ENCODE data around the gene LAMP5. TPM values are rescaled to one million over a fixed set of nuclear protein-coding genes. Genes with fewer than 3 reads are reported as not detected.

LAMP5 gene
- total RNA-seq, 1 experiment from 2014 or later: not detected

GRCh38 chr20:9570612-9571011 is 56.2 kb downstream of the LAMP5 start:
- no peaks in the 10 kb centered on the region for H3K27me3 Mint-ChIP-seq (ENCODE audit: unreplicated experiment)
- intact Hi-C loops (cut with micrococcal nuclease; ENCODE audit: unreplicated experiment): no loop called here
- DNase-seq: no peak
- no peak overlapping the region for H3K4me3 Mint-ChIP-seq (ENCODE audit: low read depth, unreplicated experiment)
- H3K9me3 Mint-ChIP-seq (ENCODE audit: low read depth, unreplicated experiment): peaks cover 3% of the 10 kb centered on the region
- H3K36me3 Mint-ChIP-seq (ENCODE audit: insufficient read depth, unreplicated experiment): no peaks in the 10 kb centered on the region
- no peak overlapping the region for H3K27ac Mint-ChIP-seq (ENCODE audit: unreplicated experiment)
- TF ChIP-seq, protein P1, sequence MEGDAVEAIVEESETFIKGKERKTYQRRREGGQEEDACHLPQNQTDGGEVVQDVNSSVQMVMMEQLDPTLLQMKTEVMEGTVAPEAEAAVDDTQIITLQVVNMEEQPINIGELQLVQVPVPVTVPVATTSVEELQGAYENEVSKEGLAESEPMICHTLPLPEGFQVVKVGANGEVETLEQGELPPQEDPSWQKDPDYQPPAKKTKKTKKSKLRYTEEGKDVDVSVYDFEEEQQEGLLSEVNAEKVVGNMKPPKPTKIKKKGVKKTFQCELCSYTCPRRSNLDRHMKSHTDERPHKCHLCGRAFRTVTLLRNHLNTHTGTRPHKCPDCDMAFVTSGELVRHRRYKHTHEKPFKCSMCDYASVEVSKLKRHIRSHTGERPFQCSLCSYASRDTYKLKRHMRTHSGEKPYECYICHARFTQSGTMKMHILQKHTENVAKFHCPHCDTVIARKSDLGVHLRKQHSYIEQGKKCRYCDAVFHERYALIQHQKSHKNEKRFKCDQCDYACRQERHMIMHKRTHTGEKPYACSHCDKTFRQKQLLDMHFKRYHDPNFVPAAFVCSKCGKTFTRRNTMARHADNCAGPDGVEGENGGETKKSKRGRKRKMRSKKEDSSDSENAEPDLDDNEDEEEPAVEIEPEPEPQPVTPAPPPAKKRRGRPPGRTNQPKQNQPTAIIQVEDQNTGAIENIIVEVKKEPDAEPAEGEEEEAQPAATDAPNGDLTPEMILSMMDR (IDR thresholded peaks at IDR 0.05; ENCODE audit: unreplicated experiment): no peak
- no peaks in the 10 kb centered on the region for H3K4me1 Mint-ChIP-seq (ENCODE audit: low read depth, unreplicated experiment)
- BruUV-seq (replicated peaks): no TSS peak
- CTCF ChIA-PET: interaction anchor here (0.5 kb wide), 2 partner anchors 139 to 1477 kb away, joined by 3 read pairs; no protein-coding TSS in a partner anchor

GRCh38 chr20:9571783-9572182 is 57.4 kb downstream of the LAMP5 start:
- Mint-ChIP-seq H3K4me3 (ENCODE audit: low read depth, unreplicated experiment) (no peak overlapping the region), H3K27me3 (ENCODE audit: unreplicated experiment) (no peaks in the 10 kb centered on the region), H3K9me3 (ENCODE audit: low read depth, unreplicated experiment) (peaks cover 3% of the 10 kb centered on the region), H3K4me1 (ENCODE audit: low read depth, unreplicated experiment) (peaks cover 11% of the 10 kb centered on the region), H3K36me3 (ENCODE audit: insufficient read depth, unreplicated experiment) (no peaks in the 10 kb centered on the region), H3K27ac (ENCODE audit: unreplicated experiment) (no peak overlapping the region)
- no TSS peak for BruUV-seq (replicated peaks)
- intact Hi-C loops (cut with micrococcal nuclease; ENCODE audit: unreplicated experiment): no loop called here
- no peak for DNase-seq
- TF ChIP-seq, protein P1 (IDR thresholded peaks at IDR 0.05; ENCODE audit: unreplicated experiment): no peak
- CTCF ChIA-PET: interaction anchor here (0.6 kb wide), 1 partner anchor 31 kb away, joined by 3 read pairs; no protein-coding TSS in a partner anchor

DNA sequence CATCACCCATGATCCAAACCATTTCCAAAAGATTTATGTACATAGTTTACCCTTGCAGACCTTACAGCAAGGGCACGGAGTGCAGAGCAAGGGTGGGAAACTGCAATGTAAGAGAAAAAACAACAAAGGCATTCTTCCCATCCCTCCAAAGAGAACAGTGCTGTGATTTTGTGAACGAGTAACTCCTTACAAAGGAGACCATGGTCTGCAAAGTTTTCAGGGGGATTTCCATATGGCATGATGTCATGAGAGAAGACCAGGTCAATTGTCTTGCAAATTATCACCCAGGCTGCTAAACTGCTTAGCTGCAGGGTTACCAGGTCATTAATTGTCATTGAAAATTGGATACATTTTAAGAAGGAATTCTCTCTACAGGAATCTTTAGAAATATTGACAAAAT is 58.3 kb downstream of the LAMP5 start:
- TF ChIP-seq, protein P1 (IDR thresholded peaks at IDR 0.05; ENCODE audit: unreplicated experiment): no peak
- H3K4me3 Mint-ChIP-seq (ENCODE audit: low read depth, unreplicated experiment): no peak overlapping the region
- no peak for DNase-seq
- H3K4me1 Mint-ChIP-seq (ENCODE audit: low read depth, unreplicated experiment): peaks cover 20% of the 10 kb centered on the region
- H3K9me3 Mint-ChIP-seq (ENCODE audit: low read depth, unreplicated experiment): peaks cover 3% of the 10 kb centered on the region
- H3K27ac Mint-ChIP-seq (ENCODE audit: unreplicated experiment): no peak overlapping the region
- BruUV-seq (replicated peaks): no TSS peak
- H3K36me3 Mint-ChIP-seq (ENCODE audit: insufficient read depth, unreplicated experiment): no peaks in the 10 kb centered on the region
- no peaks in the 10 kb centered on the region for H3K27me3 Mint-ChIP-seq (ENCODE audit: unreplicated experiment)
- CTCF ChIA-PET: no interaction called here
- intact Hi-C loops (cut with micrococcal nuclease; ENCODE audit: unreplicated experiment): no loop called here

DNA sequence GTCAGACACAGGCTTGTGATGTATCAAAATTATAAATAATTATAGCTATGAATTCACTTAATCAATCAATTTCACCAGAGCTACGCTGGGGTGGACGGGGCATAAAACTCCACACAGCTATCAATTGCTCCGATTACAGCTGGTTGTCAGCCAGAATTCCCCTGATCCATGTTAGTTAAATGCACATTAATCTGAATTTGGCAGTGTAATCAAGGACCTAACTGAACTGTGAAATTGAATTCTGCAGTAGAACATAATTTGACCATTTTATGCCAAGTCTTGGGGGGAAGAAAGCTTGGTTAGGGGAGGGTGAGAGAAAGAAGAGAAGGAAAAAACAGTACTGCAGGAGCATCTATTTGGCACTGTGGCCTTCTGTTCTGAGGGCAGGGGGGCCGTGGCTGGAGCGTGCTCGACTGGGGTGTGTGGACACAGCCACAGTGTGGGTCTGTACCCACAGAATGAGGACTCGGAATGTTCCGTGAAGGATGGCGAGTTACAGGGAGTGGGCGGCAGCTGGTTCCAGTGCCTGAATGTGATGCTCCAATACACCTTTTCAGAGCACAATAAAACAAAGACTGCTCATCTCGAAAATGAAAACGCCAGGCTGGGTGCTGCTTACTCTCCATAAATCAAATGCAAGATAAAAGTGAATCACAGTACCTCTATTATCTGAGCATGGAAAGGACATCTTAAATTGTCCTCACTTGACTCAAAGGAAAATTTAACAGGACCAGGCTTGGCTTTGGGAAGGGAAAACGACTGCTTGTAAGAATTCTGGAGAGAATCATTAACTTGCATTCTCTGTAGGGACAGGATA is 59.2 kb downstream of the LAMP5 start:
- no peak for DNase-seq
- H3K4me1 Mint-ChIP-seq (ENCODE audit: low read depth, unreplicated experiment): peaks cover 20% of the 10 kb centered on the region
- CTCF ChIA-PET: no interaction called here
- TF ChIP-seq, protein P1 (IDR thresholded peaks at IDR 0.05; ENCODE audit: unreplicated experiment): no peak
- intact Hi-C loops (cut with micrococcal nuclease; ENCODE audit: unreplicated experiment): no loop called here
- no peak overlapping the region for H3K27ac Mint-ChIP-seq (ENCODE audit: unreplicated experiment)
- no peak overlapping the region for H3K4me3 Mint-ChIP-seq (ENCODE audit: low read depth, unreplicated experiment)
- H3K9me3 Mint-ChIP-seq (ENCODE audit: low read depth, unreplicated experiment): peaks cover 3% of the 10 kb centered on the region
- H3K27me3 Mint-ChIP-seq (ENCODE audit: unreplicated experiment): no peaks in the 10 kb centered on the region
- H3K36me3 Mint-ChIP-seq (ENCODE audit: insufficient read depth, unreplicated experiment): no peaks in the 10 kb centered on the region
- BruUV-seq (replicated peaks): no TSS peak

Measured in Calu3 (cell line).